Stimulated activated CD4-positive, alpha-beta T cell treated with anti-CD3 and anti-CD28 coated beads, TNF-alpha, amount 100 ng/mL, for 4 hours (primary cell): Measurements from ENCODE around the gene NINL.
"Not testable (repeated sequence)": the region's sequence is repeated elsewhere in the genome, so short reads cannot be mapped to it uniquely, and the experiment has no call there.

ENCODE experiments used
- DNase-seq, 3 experiments: peaks; one replicate each; pipeline ENCODE4 v3.0.0-alpha.2; 2020; ENCODE audit warnings: low read depth in 3 of 3

Gene NINL

GRCh38 chr20:25503936-25504335 lies 81.4 kb downstream of the NINL start:
- DNase-seq: no peak

DNA sequence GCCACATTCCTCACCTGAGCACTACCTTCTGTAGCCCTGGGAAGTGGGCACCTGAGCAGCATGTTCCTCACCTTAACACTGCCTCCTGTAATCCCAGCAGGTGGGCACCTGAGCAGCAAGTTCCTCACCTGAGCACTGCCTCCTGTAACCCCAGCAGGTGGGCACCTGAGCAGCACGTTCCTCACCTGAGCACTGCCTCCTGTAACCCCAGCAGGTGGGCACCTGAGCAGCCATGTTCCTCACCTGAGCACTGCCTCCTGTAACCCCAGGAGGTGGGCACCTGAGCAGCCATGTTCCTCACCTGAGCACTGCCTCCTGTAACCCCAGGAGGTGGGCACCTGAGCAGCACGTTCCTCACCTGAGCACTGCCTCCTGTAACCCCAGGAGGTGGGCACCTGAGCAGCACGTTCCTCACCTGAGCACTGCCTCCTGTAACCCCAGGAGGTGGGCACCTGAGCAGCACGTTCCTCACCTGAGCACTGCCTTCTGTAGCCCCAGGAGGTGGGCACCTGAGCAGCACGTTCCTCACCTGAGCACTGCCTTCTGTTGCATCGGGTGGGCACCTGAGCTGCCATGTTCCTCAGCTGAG lies 82.2 kb downstream of the NINL start:
- not testable (repeated sequence) for DNase-seq

- no peak for DNase-seq
These were observed 84.4 kb downstream of the NINL start for GRCh38 chr20:25500880-25501351.

- DNase-seq: no peak
These were observed 85.4 kb downstream of the NINL start for GRCh38 chr20:25499855-25500434.

DNA sequence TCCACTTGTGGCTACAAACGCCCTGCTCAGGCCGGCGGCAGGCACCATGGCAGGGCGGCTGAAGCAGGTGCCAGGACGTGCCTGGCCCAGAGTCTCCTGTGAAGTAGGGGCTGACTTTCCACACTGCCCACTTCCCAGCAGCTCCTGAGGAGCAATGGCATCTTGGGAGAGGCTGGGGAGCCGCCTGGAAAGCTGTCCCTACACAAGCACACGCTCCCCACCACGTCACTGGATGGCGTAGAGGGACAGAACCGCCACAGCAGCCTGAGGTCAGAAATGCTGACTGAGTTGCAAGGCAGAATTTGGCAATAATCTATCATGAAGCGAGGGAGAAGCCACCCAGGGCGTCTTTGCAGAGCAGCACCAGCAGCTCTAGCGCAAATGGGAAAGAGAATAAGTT lies 86.3 kb downstream of the NINL start:
- DNase-seq: no peak

- no peak for DNase-seq
These were observed 87.1 kb downstream of the NINL start for GRCh38 chr20:25498280-25498606.

GRCh38 chr20:25497586-25498279 lies 87.6 kb downstream of the NINL start:
- no peak for DNase-seq

- no peak for DNase-seq
These were observed 88.3 kb downstream of the NINL start for GRCh38 chr20:25496968-25497401.

DNA sequence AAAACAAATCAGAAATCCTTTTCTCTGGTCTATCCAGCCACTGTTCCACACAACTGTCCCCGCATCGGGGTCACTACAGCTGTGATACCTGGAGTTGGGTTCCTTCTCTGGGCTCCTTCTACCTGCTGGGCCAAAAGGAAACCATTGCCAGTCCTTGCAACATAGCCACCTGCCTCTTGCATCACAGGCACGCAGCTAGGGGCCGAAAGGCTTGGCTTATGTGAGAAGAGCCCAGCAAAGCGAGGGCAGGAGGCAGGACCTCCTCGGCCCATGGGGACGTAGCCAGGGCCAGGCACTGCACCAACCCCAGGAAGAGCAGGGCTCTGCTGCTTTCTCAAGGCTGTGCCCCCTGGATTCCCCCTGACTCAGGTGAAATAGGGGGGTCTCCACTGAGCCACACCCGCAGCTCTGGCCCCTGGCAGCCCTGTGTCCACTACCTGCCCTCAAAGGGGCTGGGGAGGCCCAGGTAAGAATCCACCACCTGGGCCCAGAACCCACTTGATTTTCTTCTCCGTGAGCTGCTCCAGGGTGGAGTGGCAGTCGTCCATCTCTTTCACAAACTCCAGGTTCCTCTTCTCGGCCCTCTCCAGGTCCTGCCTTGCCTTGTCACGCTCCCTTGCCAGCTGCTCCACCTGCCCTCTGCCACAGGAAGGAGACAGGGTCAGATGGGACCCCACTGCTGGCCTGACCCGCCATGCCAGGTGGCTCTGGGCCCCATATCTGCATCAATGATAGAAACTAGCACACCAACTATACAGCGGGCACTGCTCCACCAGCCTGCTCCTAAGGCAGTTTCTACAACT lies 89.0 kb downstream of the NINL start:
- no peak for DNase-seq

GRCh38 chr20:25495189-25495824 lies 90.0 kb downstream of the NINL start:
- no peak for DNase-seq

GRCh38 chr20:25494506-25495188 lies 90.7 kb downstream of the NINL start:
- DNase-seq: no peak

GRCh38 chr20:25493748-25494505 lies 91.4 kb downstream of the NINL start:
- DNase-seq: no peak

DNA sequence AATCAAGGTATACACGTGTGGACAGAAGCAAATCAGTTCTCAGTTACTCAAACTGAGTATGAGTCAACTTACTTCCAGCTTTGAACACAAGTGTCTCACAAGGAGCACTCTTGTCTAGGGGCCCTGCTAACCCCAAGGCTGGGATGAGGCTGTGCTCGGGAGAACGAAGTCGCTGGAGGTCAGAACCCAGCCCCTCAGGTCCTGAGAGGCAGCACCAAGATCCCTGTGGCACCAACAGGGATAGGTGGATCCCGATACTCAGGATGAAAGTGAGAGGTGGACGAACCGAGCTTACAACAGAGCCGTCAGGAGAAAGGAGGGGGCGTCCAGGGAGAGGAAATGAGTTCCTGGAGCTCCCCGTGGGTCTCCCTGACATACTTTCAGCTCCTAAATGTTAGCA lies 92.2 kb downstream of the NINL start:
- DNase-seq: no peak

GRCh38 chr20:25491446-25492038 lies 93.8 kb downstream of the NINL start:
- no peak for DNase-seq

- no peak for DNase-seq
These were observed 94.5 kb downstream of the NINL start for GRCh38 chr20:25490656-25491445.

- no peak for DNase-seq
These were observed 96.0 kb downstream of the NINL start for GRCh38 chr20:25489221-25489871.

DNA sequence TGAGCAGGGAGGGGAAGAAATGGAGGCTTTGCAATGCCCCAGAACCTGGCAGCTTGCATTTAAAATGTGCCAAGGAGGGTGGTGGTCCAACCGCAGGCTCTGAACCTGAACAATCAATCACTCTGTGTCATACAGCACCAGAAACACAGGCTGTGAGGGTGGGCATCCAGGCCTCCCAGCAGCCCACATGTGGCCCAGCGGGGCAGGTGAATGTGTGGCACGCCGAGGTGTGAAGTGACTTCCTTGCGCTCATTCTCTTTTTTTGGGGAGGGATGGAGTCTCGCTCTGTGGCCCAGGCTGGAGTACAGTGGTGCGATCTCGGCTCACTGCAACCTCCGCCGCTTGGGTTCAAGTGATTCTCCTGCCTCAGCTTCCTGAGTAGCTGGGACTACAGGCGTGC lies 97.4 kb downstream of the NINL start:
- DNase-seq: no peak

DNA sequence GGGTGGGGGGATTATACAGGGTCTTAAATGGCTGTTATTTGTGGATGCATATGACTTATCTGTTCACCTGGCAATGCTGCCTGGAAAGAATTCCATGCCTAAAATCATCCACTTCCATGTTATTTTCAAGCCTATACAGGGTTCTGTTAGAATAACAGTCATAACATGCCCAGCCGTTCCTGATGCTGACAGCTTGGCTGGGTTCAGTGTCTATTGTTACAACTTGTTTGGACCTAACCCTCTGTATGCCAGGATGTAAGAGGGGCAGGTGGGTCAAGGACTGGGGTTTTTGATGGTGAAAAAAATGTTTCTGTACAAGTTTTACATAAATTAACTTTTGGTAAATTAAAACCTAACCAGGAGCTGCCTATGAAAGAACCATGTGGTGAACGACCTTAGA lies 98.0 kb downstream of the NINL start:
- no peak for DNase-seq

- no peak for DNase-seq
These were observed 99.0 kb downstream of the NINL start for GRCh38 chr20:25486377-25486776.
